Ectodermal cell (in vitro differentiated cells): Measurements from ENCODE around the gene DDX28.

ENCODE experiments used
- H3K27ac ChIP-seq: 2 replicates; pipeline ENCODE4 v1.7.0; 2013; ENCODE audit warnings: mild to moderate bottlenecking, low read depth, low read length; ENCODE audit not compliant: insufficient read depth, poor library complexity, severe bottlenecking
- H3K27me3 ChIP-seq: 2 replicates; pipeline ENCODE4 v1.7.0; 2013; ENCODE audit warnings: mild to moderate bottlenecking, low read length; ENCODE audit not compliant: insufficient read depth, control insufficient read depth, poor library complexity, severe bottlenecking
- H3K36me3 ChIP-seq: one replicate; pipeline ENCODE4 v1.7.0; 2013; ENCODE audit warnings: low read length; ENCODE audit not compliant: control insufficient read depth, insufficient read depth
- H3K4me1 ChIP-seq: one replicate; pipeline ENCODE4 v1.7.0; 2013; ENCODE audit warnings: low read length; ENCODE audit not compliant: control insufficient read depth, insufficient read depth
- H3K4me3 ChIP-seq: 2 replicates; pipeline ENCODE4 v1.7.0; 2013; ENCODE audit warnings: low read depth, low read length, control low read depth; ENCODE audit not compliant: insufficient read depth
- H3K9me3 ChIP-seq: 2 replicates; pipeline ENCODE4 v1.7.0; 2013; ENCODE audit warnings: mild to moderate bottlenecking, low read length, moderate library complexity; ENCODE audit not compliant: control insufficient read depth
- WGBS, 2 experiments: methylation state at CpG; one replicate each; pipeline ENCODE4 v1.1.7; 2013; ENCODE audit warnings: missing lambda C conversion rate in 2 of 2; 5-methylcytosine and 5-hydroxymethylcytosine counted together

Gene DDX28

GRCh38 chr16:68065716-68066305 lies 42.8 kb upstream of the DDX28 start:
- WGBS, 2 experiments = 72 to 77% methylated on average over 5 to 6 of the region's 6 CpGs
- Histone ChIP-seq H3K4me1 (no peaks in the 10 kb centered on the region), H3K9me3 (no peaks in the 10 kb centered on the region), H3K4me3 (no peak overlapping the region), H3K36me3 (no peaks in the 10 kb centered on the region), H3K27me3 (no peaks in the 10 kb centered on the region), H3K27ac (no peak overlapping the region)

GRCh38 chr16:68064791-68065365 lies 41.8 kb upstream of the DDX28 start:
- Histone ChIP-seq H3K9me3 (no peaks in the 10 kb centered on the region), H3K27ac (no peak overlapping the region), H3K36me3 (no peaks in the 10 kb centered on the region), H3K4me3 (no peak overlapping the region), H3K4me1 (no peaks in the 10 kb centered on the region), H3K27me3 (no peaks in the 10 kb centered on the region)
- 44 to 49% methylated on average over 2 of the region's 2 CpGs for WGBS, 2 experiments

- Histone ChIP-seq H3K36me3 (no peaks in the 10 kb centered on the region), H3K4me3 (no peak overlapping the region)
- WGBS, 2 experiments = 96 to 97% methylated on average over 4 of the region's 4 CpGs
Observed at GRCh38 chr16:68062910-68063393, 39.9 kb upstream of the DDX28 start.

GRCh38 chr16:68061396-68061795 lies 38.4 kb upstream of the DDX28 start:
- H3K4me3 ChIP-seq = no peak overlapping the region
- no peak overlapping the region for H3K27ac ChIP-seq
- no peaks in the 10 kb centered on the region for H3K27me3 ChIP-seq
- no peaks in the 10 kb centered on the region for H3K36me3 ChIP-seq
- 86 to 89% methylated on average over 3 of the region's 3 CpGs for WGBS, 2 experiments
- H3K9me3 ChIP-seq = no peaks in the 10 kb centered on the region
- no peaks in the 10 kb centered on the region for H3K4me1 ChIP-seq

More at GRCh38 chr16:68062910-68063393, 39.9 kb upstream of the DDX28 start:
- H3K27me3 ChIP-seq = no peaks in the 10 kb centered on the region
- H3K27ac ChIP-seq = no peak overlapping the region
- no peaks in the 10 kb centered on the region for H3K4me1 ChIP-seq
- no peaks in the 10 kb centered on the region for H3K9me3 ChIP-seq

GRCh38 chr16:68059804-68060203 lies 36.8 kb upstream of the DDX28 start:
- Histone ChIP-seq H3K36me3 (no peaks in the 10 kb centered on the region), H3K27me3 (no peaks in the 10 kb centered on the region)

GRCh38 chr16:68055395-68055794 lies 32.4 kb upstream of the DDX28 start:
- no peaks in the 10 kb centered on the region for H3K36me3 ChIP-seq
- 95 to 96% methylated on average over 3 of the region's 3 CpGs for WGBS, 2 experiments
- H3K4me1 ChIP-seq = no peaks in the 10 kb centered on the region
- no peaks in the 10 kb centered on the region for H3K27me3 ChIP-seq
- no peaks in the 10 kb centered on the region for H3K9me3 ChIP-seq
- no peak overlapping the region for H3K27ac ChIP-seq
- no peak overlapping the region for H3K4me3 ChIP-seq

More at GRCh38 chr16:68059804-68060203, 36.8 kb upstream of the DDX28 start:
- no peak overlapping the region for H3K27ac ChIP-seq
- H3K9me3 ChIP-seq = no peaks in the 10 kb centered on the region
- H3K4me3 ChIP-seq = no peak overlapping the region
- H3K4me1 ChIP-seq = no peaks in the 10 kb centered on the region

- no peaks in the 10 kb centered on the region for H3K4me1 ChIP-seq
- H3K9me3 ChIP-seq = no peaks in the 10 kb centered on the region
- no peaks in the 10 kb centered on the region for H3K36me3 ChIP-seq
- H3K27ac ChIP-seq = no peak overlapping the region
- WGBS, 2 experiments = 92 to 95% methylated on average over 2 of the region's 2 CpGs
- no peak overlapping the region for H3K4me3 ChIP-seq
- no peaks in the 10 kb centered on the region for H3K27me3 ChIP-seq
Observed at GRCh38 chr16:68049449-68049848, 26.4 kb upstream of the DDX28 start.

- H3K27ac ChIP-seq = no peak overlapping the region
- H3K9me3 ChIP-seq = no peaks in the 10 kb centered on the region
- H3K27me3 ChIP-seq = no peaks in the 10 kb centered on the region
- no peaks in the 10 kb centered on the region for H3K36me3 ChIP-seq
- no peak overlapping the region for H3K4me3 ChIP-seq
- WGBS, 2 experiments = 96% methylated on average over 2 of the region's 2 CpGs
- H3K4me1 ChIP-seq = no peaks in the 10 kb centered on the region
Observed at GRCh38 chr16:68047987-68048386, 25.0 kb upstream of the DDX28 start.

- H3K9me3 ChIP-seq = no peaks in the 10 kb centered on the region
- 89 to 94% methylated on average over 7 of the region's 7 CpGs for WGBS, 2 experiments
- H3K4me3 ChIP-seq = no peak overlapping the region
- H3K27me3 ChIP-seq = no peaks in the 10 kb centered on the region
- no peak overlapping the region for H3K27ac ChIP-seq
- no peaks in the 10 kb centered on the region for H3K36me3 ChIP-seq
- H3K4me1 ChIP-seq = no peaks in the 10 kb centered on the region
Observed at GRCh38 chr16:68046106-68046505, 23.1 kb upstream of the DDX28 start.

- no peaks in the 10 kb centered on the region for H3K36me3 ChIP-seq
- H3K4me1 ChIP-seq = no peaks in the 10 kb centered on the region
- no peak overlapping the region for H3K27ac ChIP-seq
- H3K9me3 ChIP-seq = no peaks in the 10 kb centered on the region
- no peak overlapping the region for H3K4me3 ChIP-seq
- WGBS, 2 experiments = 91 to 100% methylated on average over 1 to 2 of the region's 2 CpGs
- no peaks in the 10 kb centered on the region for H3K27me3 ChIP-seq
Observed at GRCh38 chr16:68041783-68042182, 18.8 kb upstream of the DDX28 start.
